ENCODE data around the gene ARHGAP24. TPM values are rescaled to one million over a fixed set of nuclear protein-coding genes. Genes with fewer than 3 reads are reported as not detected.
"Not testable (repeated sequence)": the region's sequence is repeated elsewhere in the genome, so short reads cannot be mapped to it uniquely, and the experiment has no call there.

The ARHGAP24 gene
- total and polyA plus RNA-seq, 2 experiments from 2014 or later = 19.5 to 29.6 TPM

- WGBS (ENCODE audit: low lambda C conversion rate, missing lambda C conversion rate) = 93% methylated on average over 5 of the region's 5 CpGs
- peaks cover 4% of the 10 kb centered on the region for H3K79me2 ChIP-seq
- no peak overlapping the region for H3K27ac ChIP-seq
- no peaks in the 10 kb centered on the region for H3K4me1 ChIP-seq (ENCODE audit: insufficient read depth)
- H2AFZ ChIP-seq = no peak overlapping the region
- H3K36me3 ChIP-seq (replicated peaks; ENCODE audit: insufficient read depth, low read depth) = no peaks in the 10 kb centered on the region
- H3K4me3 ChIP-seq = no peak overlapping the region
- no peaks in the 10 kb centered on the region for H3K27me3 ChIP-seq
- TF ChIP-seq EZH2phosphoT487 (IDR thresholded peaks at IDR 0.05; ENCODE audit: low read depth, severe bottlenecking, unreplicated experiment) (no peak), EZH2 (IDR thresholded peaks at IDR 0.05; ENCODE audit: borderline replicate concordance) (no peak), CTCF (IDR thresholded peaks at IDR 0.05; ENCODE audit: poor library complexity) (no peak)
- no peaks in the 10 kb centered on the region for H4K20me1 ChIP-seq (ENCODE audit: insufficient read depth, poor library complexity, severe bottlenecking)
- no peaks in the 10 kb centered on the region for H3K9me2 ChIP-seq (replicated peaks; ENCODE audit: insufficient read depth)
- no peaks in the 10 kb centered on the region for H3K9me3 ChIP-seq (ENCODE audit: low read depth)
- DNase-seq (ENCODE audit: low spot score) = no peak
- H3K4me2 ChIP-seq = no peak overlapping the region
These were observed 39.8 kb downstream of the ARHGAP24 start for GRCh38 chr4:85514783-85515182.

- 45% methylated on average over 1 of the region's 1 CpG for WGBS (ENCODE audit: low lambda C conversion rate, missing lambda C conversion rate)
- no peak for TF ChIP-seq EZH2phosphoT487 (IDR thresholded peaks at IDR 0.05; ENCODE audit: low read depth, severe bottlenecking, unreplicated experiment)
These were observed 40.8 kb downstream of the ARHGAP24 start for GRCh38 chr4:85515701-85516100.

GRCh38 chr4:85518526-85518925 is 43.6 kb downstream of the ARHGAP24 start:
- not testable (repeated sequence) for H3K36me3 ChIP-seq (replicated peaks; ENCODE audit: insufficient read depth, low read depth); H3K4me3 ChIP-seq; DNase-seq (ENCODE audit: low spot score); H3K4me1 ChIP-seq (ENCODE audit: insufficient read depth); H2AFZ ChIP-seq; H3K9me2 ChIP-seq (replicated peaks; ENCODE audit: insufficient read depth); H3K9me3 ChIP-seq (ENCODE audit: low read depth); H3K4me2 ChIP-seq; H3K27ac ChIP-seq; H4K20me1 ChIP-seq (ENCODE audit: insufficient read depth, poor library complexity, severe bottlenecking); H3K27me3 ChIP-seq; H3K79me2 ChIP-seq
- WGBS (ENCODE audit: low lambda C conversion rate, missing lambda C conversion rate) = 98% methylated on average over 3 of the region's 3 CpGs

More at GRCh38 chr4:85515701-85516100, 40.8 kb downstream of the ARHGAP24 start:
- Histone ChIP-seq H3K9me3 (ENCODE audit: low read depth) (no peaks in the 10 kb centered on the region), H3K27me3 (no peaks in the 10 kb centered on the region), H3K4me3 (no peak overlapping the region), H3K4me1 (ENCODE audit: insufficient read depth) (no peaks in the 10 kb centered on the region), H3K36me3 (replicated peaks; ENCODE audit: insufficient read depth, low read depth) (no peaks in the 10 kb centered on the region), H3K9me2 (replicated peaks; ENCODE audit: insufficient read depth) (no peaks in the 10 kb centered on the region), H3K79me2 (no peaks in the 10 kb centered on the region), H3K27ac (no peak overlapping the region), H4K20me1 (ENCODE audit: insufficient read depth, poor library complexity, severe bottlenecking) (no peaks in the 10 kb centered on the region), H2AFZ (no peak overlapping the region), H3K4me2 (no peak overlapping the region)
- no peak for DNase-seq (ENCODE audit: low spot score)

GRCh38 chr4:85520765-85521749 is 46.1 kb downstream of the ARHGAP24 start:
- H2AFZ ChIP-seq = no peak overlapping the region
- H4K20me1 ChIP-seq (ENCODE audit: insufficient read depth, poor library complexity, severe bottlenecking) = no peaks in the 10 kb centered on the region
- DNase-seq (ENCODE audit: low spot score) = no peak
- H3K36me3 ChIP-seq (replicated peaks; ENCODE audit: insufficient read depth, low read depth) = no peaks in the 10 kb centered on the region
- no peak overlapping the region for H3K4me2 ChIP-seq
- no peaks in the 10 kb centered on the region for H3K79me2 ChIP-seq
- no peak overlapping the region for H3K27ac ChIP-seq
- H3K9me2 ChIP-seq (replicated peaks; ENCODE audit: insufficient read depth) = no peaks in the 10 kb centered on the region
- no peaks in the 10 kb centered on the region for H3K9me3 ChIP-seq (ENCODE audit: low read depth)
- H3K4me1 ChIP-seq (ENCODE audit: insufficient read depth) = no peaks in the 10 kb centered on the region
- TF ChIP-seq EZH2 (IDR thresholded peaks at IDR 0.05; ENCODE audit: borderline replicate concordance) (no peak), CTCF (IDR thresholded peaks at IDR 0.05; ENCODE audit: poor library complexity) (no peak), EZH2phosphoT487 (IDR thresholded peaks at IDR 0.05; ENCODE audit: low read depth, severe bottlenecking, unreplicated experiment) (no peak)
- H3K4me3 ChIP-seq = no peak overlapping the region
- 85% methylated on average over 5 of the region's 5 CpGs for WGBS (ENCODE audit: low lambda C conversion rate, missing lambda C conversion rate)
- no peaks in the 10 kb centered on the region for H3K27me3 ChIP-seq
